Measurements from ENCODE around the gene RAPGEF6. TPM values are rescaled to one million over a fixed set of nuclear protein-coding genes. Genes with fewer than 3 reads are reported as not detected.

The RAPGEF6 gene
- total RNA-seq, 1 experiment from 2014 or later: 9.7 TPM

GRCh38 chr5:131639148-131639547 is 4.1 kb upstream of the RAPGEF6 start:
- peaks cover 13% of the 10 kb centered on the region for H3K4me1 ChIP-seq (ENCODE audit: insufficient read depth, low read length)
- H3K9me2 ChIP-seq (replicated peaks; ENCODE audit: low read length): no peaks in the 10 kb centered on the region
- H3K4me3 ChIP-seq (ENCODE audit: low read length): no peak overlapping the region
- no peaks in the 10 kb centered on the region for H4K20me1 ChIP-seq (ENCODE audit: low read length)
- H3K36me3 ChIP-seq (ENCODE audit: low read depth, low read length): no peaks in the 10 kb centered on the region
- no peak overlapping the region for H3K27ac ChIP-seq (ENCODE audit: low read length)
- no peak overlapping the region for H2AFZ ChIP-seq (ENCODE audit: low read length)
- H3K9ac ChIP-seq (ENCODE audit: low read length): no peak overlapping the region
- no peaks in the 10 kb centered on the region for H3F3A ChIP-seq (ENCODE audit: low read length, unreplicated experiment)
- H3K9me3 ChIP-seq (ENCODE audit: low read length): no peaks in the 10 kb centered on the region
- H3K4me2 ChIP-seq (ENCODE audit: low read length): no peak overlapping the region
- ChIA-PET POLR2A (ENCODE audit: unreplicated experiment) (no interaction called here), CTCF (no interaction called here)
- intact Hi-C loops (cut with micrococcal nuclease): no loop called here
- no TSS peak for BruUV-seq (replicated peaks)
- H3K27me3 ChIP-seq (ENCODE audit: low read length): no peaks in the 10 kb centered on the region
- TF ChIP-seq CTCF (conservative IDR thresholded peaks at IDR 0.05; ENCODE audit: low read depth, low read length): no peak
- no peak for TF ChIP-seq EZH2phosphoT487 (IDR thresholded peaks at IDR 0.05; ENCODE audit: borderline replicate concordance, low read length)
- no peak for TF ChIP-seq EZH2 (IDR thresholded peaks at IDR 0.05; ENCODE audit: low read length, unreplicated experiment)
- H3K79me2 ChIP-seq (ENCODE audit: low read length): peaks cover 8% of the 10 kb centered on the region
- DNase-seq (no peak), ATAC-seq (no peak)

- Histone ChIP-seq H3K4me3 (ENCODE audit: low read length) (no peak overlapping the region), H3F3A (ENCODE audit: low read length, unreplicated experiment) (no peaks in the 10 kb centered on the region), H3K4me1 (ENCODE audit: insufficient read depth, low read length) (peaks cover 15% of the 10 kb centered on the region), H3K4me2 (ENCODE audit: low read length) (no peak overlapping the region), H3K9me3 (ENCODE audit: low read length) (no peaks in the 10 kb centered on the region), H3K36me3 (ENCODE audit: low read depth, low read length) (no peaks in the 10 kb centered on the region), H4K20me1 (ENCODE audit: low read length) (no peaks in the 10 kb centered on the region), H3K9ac (ENCODE audit: low read length) (no peak overlapping the region), H3K79me2 (ENCODE audit: low read length) (peaks cover 23% of the 10 kb centered on the region), H2AFZ (ENCODE audit: low read length) (no peak overlapping the region), H3K27me3 (ENCODE audit: low read length) (no peaks in the 10 kb centered on the region), H3K27ac (ENCODE audit: low read length) (no peak overlapping the region), H3K9me2 (replicated peaks; ENCODE audit: low read length) (no peaks in the 10 kb centered on the region)
- DNase-seq (no peak), ATAC-seq (no peak)
- TF ChIP-seq EZH2 (IDR thresholded peaks at IDR 0.05; ENCODE audit: low read length, unreplicated experiment) (no peak), EZH2phosphoT487 (IDR thresholded peaks at IDR 0.05; ENCODE audit: borderline replicate concordance, low read length) (no peak), CTCF (conservative IDR thresholded peaks at IDR 0.05; ENCODE audit: low read depth, low read length) (no peak)
- ChIA-PET CTCF (no interaction called here), POLR2A (ENCODE audit: unreplicated experiment) (no interaction called here)
- intact Hi-C loops (cut with micrococcal nuclease): no loop called here
- no TSS peak for BruUV-seq (replicated peaks)
Measured at GRCh38 chr5:131637694-131638093, 2.7 kb upstream of the RAPGEF6 start.

- Histone ChIP-seq H4K20me1 (ENCODE audit: low read length) (no peaks in the 10 kb centered on the region), H3K9ac (ENCODE audit: low read length) (peak overlapping the region; percentile 95), H3K9me3 (ENCODE audit: low read length) (no peaks in the 10 kb centered on the region), H3F3A (ENCODE audit: low read length, unreplicated experiment) (no peaks in the 10 kb centered on the region), H3K4me3 (ENCODE audit: low read length) (peak overlapping the region; percentile 77), H3K27ac (ENCODE audit: low read length) (peak overlapping the region; percentile 99), H3K4me1 (ENCODE audit: insufficient read depth, low read length) (peaks cover 24% of the 10 kb centered on the region), H3K27me3 (ENCODE audit: low read length) (no peaks in the 10 kb centered on the region), H3K4me2 (ENCODE audit: low read length) (peak overlapping the region; percentile 96), H3K36me3 (ENCODE audit: low read depth, low read length) (no peaks in the 10 kb centered on the region), H3K79me2 (ENCODE audit: low read length) (peaks cover 41% of the 10 kb centered on the region), H3K9me2 (replicated peaks; ENCODE audit: low read length) (no peaks in the 10 kb centered on the region), H2AFZ (ENCODE audit: low read length) (peak overlapping the region; percentile 86)
- no peak for DNase-seq
- TSS peak; percentile 97 for BruUV-seq (replicated peaks)
- peak; percentile 2 for ATAC-seq
- intact Hi-C loops (cut with micrococcal nuclease): loop anchor here (2.0 kb wide), 2 partner anchors 47 to 161 kb away; partner anchors contain the start of gene FNIP1
- CTCF ChIA-PET: no interaction called here
- POLR2A ChIA-PET (ENCODE audit: unreplicated experiment): interaction anchor here (0.7 kb wide), 1 partner anchor 158 kb away, joined by 3 read pairs; no protein-coding TSS in a partner anchor
- TF ChIP-seq EZH2 (IDR thresholded peaks at IDR 0.05; ENCODE audit: low read length, unreplicated experiment): no peak
- TF ChIP-seq EZH2phosphoT487 (IDR thresholded peaks at IDR 0.05; ENCODE audit: borderline replicate concordance, low read length): no peak
- TF ChIP-seq CTCF (conservative IDR thresholded peaks at IDR 0.05; ENCODE audit: low read depth, low read length): no peak
Measured at GRCh38 chr5:131635684-131636572, 899 bp upstream of the RAPGEF6 start.
